ENCODE results near the gene LAMP2.

GRCh38 chrX:120439921-120440320 is 29.2 kb downstream of the LAMP2 start:
- TF ChIP-seq CTCF (conservative IDR thresholded peaks at IDR 0.05; ENCODE audit: low read depth in 2 of 2) (no peak), EZH2phosphoT487 (IDR thresholded peaks at IDR 0.05; ENCODE audit: unreplicated experiment) (no peak), CREB1 (CRISPR knock-in tag; IDR thresholded peaks at IDR 0.05; ENCODE audit: low read depth) (no peak), EZH2 (IDR thresholded peaks at IDR 0.05; ENCODE audit: low read depth, unreplicated experiment) (no peak), ETS1 (IDR thresholded peaks at IDR 0.05) (no peak), NANOG (IDR thresholded peaks at IDR 0.05; ENCODE audit: borderline replicate concordance) (no peak), POLR2AphosphoS5 (IDR thresholded peaks at IDR 0.05; ENCODE audit: low read depth) (no peak), REST (IDR thresholded peaks at IDR 0.05; ENCODE audit: unreplicated experiment) (no peak), STAT1 (IDR thresholded peaks at IDR 0.05; ENCODE audit: unreplicated experiment) (no peak), ZNF462 (CRISPR knock-in tag; IDR thresholded peaks at IDR 0.05) (no peak), ZNF331 (CRISPR knock-in tag; IDR thresholded peaks at IDR 0.05; ENCODE audit: low read depth) (no peak), JUNB (IDR thresholded peaks at IDR 0.05; ENCODE audit: unreplicated experiment) (no peak), ZNF114 (CRISPR knock-in tag; IDR thresholded peaks at IDR 0.05) (no peak)
